Smooth muscle cell (in vitro differentiated cells): ENCODE results near the gene LIMS1. TPM values are rescaled to one million over a fixed set of nuclear protein-coding genes. Genes with fewer than 3 reads are reported as not detected.

Experiments used
- DNase-seq: peaks from one replicate; lab custom pipeline; 2025; ENCODE audit not compliant: unreplicated experiment; lab: John Stamatoyannopoulos, UW
- H2AFZ ChIP-seq: fragments of 200-600 bp; sonication (generic); 2 replicates; pipeline ENCODE4 v1.6.0; 2016; ENCODE audit warnings: antibody characterized with exemption, low read depth, mild to moderate bottlenecking
- H3F3A ChIP-seq: fragments of 200-600 bp; sonication (generic); 2 replicates; pipeline ENCODE4 v1.6.0; 2017; ENCODE audit warnings: antibody characterized with exemption, low read depth
- H3K27ac ChIP-seq: fragments of 200-600 bp; sonication (generic); 2 replicates; pipeline ENCODE4 v1.5.1; 2016; ENCODE audit warnings: low read depth, mild to moderate bottlenecking
- H3K27me3 ChIP-seq: fragments of 200-600 bp; sonication (generic); 2 replicates; pipeline ENCODE4 v1.6.1; 2016; ENCODE audit warnings: low read depth, mild to moderate bottlenecking
- H3K36me3 ChIP-seq: fragments of 200-600 bp; sonication (generic); 2 replicates; pipeline ENCODE4 v1.5.1; 2016; ENCODE audit warnings: low read depth
- H3K4me1 ChIP-seq: fragments of 200-600 bp; sonication (generic); 2 replicates; pipeline ENCODE4 v1.5.1; 2016; ENCODE audit warnings: low read depth
- H3K4me2 ChIP-seq: fragments of 200-600 bp; sonication (generic); 2 replicates; pipeline ENCODE4 v1.6.0; 2016; ENCODE audit warnings: mild to moderate bottlenecking
- H3K4me3 ChIP-seq: fragments of 200-600 bp; sonication (generic); 2 replicates; pipeline ENCODE4 v1.5.1; 2016; ENCODE audit warnings: mild to moderate bottlenecking
- H3K79me2 ChIP-seq: fragments of 200-600 bp; sonication (generic); 2 replicates; pipeline ENCODE4 v1.6.0; 2016; ENCODE audit warnings: low read depth, mild to moderate bottlenecking
- H3K9ac ChIP-seq: fragments of 200-600 bp; sonication (generic); 2 replicates; pipeline ENCODE4 v1.6.0; 2016; ENCODE audit warnings: low read depth
- H3K9me3 ChIP-seq: fragments of 200-600 bp; sonication (generic); replicated peaks from 2 replicates; pipeline ENCODE4 v1.5.1; 2016; ENCODE audit warnings: low read depth
- H4K20me1 ChIP-seq: fragments of 200-600 bp; sonication (generic); 2 replicates; pipeline ENCODE4 v1.6.0; 2016; ENCODE audit warnings: low read depth
- CTCF ChIP-seq: fragments of 200-600 bp; sonication (generic); IDR thresholded peaks from 2 replicates; pipeline ENCODE4 v1.5.1; 2017; ENCODE audit warnings: borderline replicate concordance, mild to moderate bottlenecking, antibody characterized with exemption; ENCODE audit not compliant: insufficient read depth, poor library complexity, severe bottlenecking
- WGBS: methylation state at CpG from one replicate; pipeline ENCODE4 v1.1.7; 2016; ENCODE audit warnings: low lambda C conversion rate; 5-methylcytosine and 5-hydroxymethylcytosine counted together
- polyA plus RNA-seq: library from polyadenylated mRNA; unstranded; fragments of >200 nt; fragmentation: Nextera tagmentation; extraction: Ambion mirVana; gene quantifications from 2 replicates; pipeline ENCODE4 v1.2.1, GENCODE V29; 2016
- total RNA-seq: library from RNA; depleted of rRNA; stranded (reverse); fragments of >200 nt; gene quantifications from 2 replicates; pipeline ENCODE4 v1.2.3, GENCODE V29; 2014

LIMS1 gene
- total and polyA plus RNA-seq, 2 experiments from 2014 or later = 56.9 to 155 TPM

- DNase-seq = no peak
- Histone ChIP-seq H3K27ac (no peak overlapping the region), H4K20me1 (peaks cover 94% of the 10 kb centered on the region), H3F3A (peaks cover 7% of the 10 kb centered on the region), H3K79me2 (peaks cover 78% of the 10 kb centered on the region), H3K9me3 (no peaks in the 10 kb centered on the region), H3K4me1 (peaks cover 14% of the 10 kb centered on the region), H2AFZ (no peak overlapping the region), H3K9ac (no peak overlapping the region), H3K4me3 (no peak overlapping the region), H3K4me2 (peak overlapping the region; percentile 11), H3K36me3 (no peaks in the 10 kb centered on the region), H3K27me3 (no peaks in the 10 kb centered on the region)
- TF ChIP-seq CTCF = no peak
- 34% methylated on average over 1 of the region's 1 CpG for WGBS
These were observed 99.1 kb downstream of the LIMS1 start for GRCh38 chr2:108633409-108633808.

- Histone ChIP-seq H4K20me1 (peaks cover 94% of the 10 kb centered on the region), H3K9ac (no peak overlapping the region), H2AFZ (no peak overlapping the region), H3K4me1 (peaks cover 14% of the 10 kb centered on the region), H3K36me3 (no peaks in the 10 kb centered on the region), H3K9me3 (no peaks in the 10 kb centered on the region), H3K4me3 (no peak overlapping the region), H3K27ac (no peak overlapping the region), H3K4me2 (no peak overlapping the region), H3K79me2 (peaks cover 77% of the 10 kb centered on the region), H3K27me3 (no peaks in the 10 kb centered on the region), H3F3A (peaks cover 7% of the 10 kb centered on the region)
- DNase-seq = no peak
- TF ChIP-seq CTCF = no peak
These were observed 99.7 kb downstream of the LIMS1 start for GRCh38 chr2:108634011-108634410.

GRCh38 chr2:108634576-108635160 lies 100.4 kb downstream of the LIMS1 start:
- Histone ChIP-seq H3K9ac (no peak overlapping the region), H3K27ac (peak overlapping the region; percentile 27), H2AFZ (no peak overlapping the region), H3K27me3 (no peaks in the 10 kb centered on the region), H3K4me2 (no peak overlapping the region), H3K79me2 (peaks cover 77% of the 10 kb centered on the region), H4K20me1 (peaks cover 89% of the 10 kb centered on the region), H3K4me1 (peaks cover 15% of the 10 kb centered on the region), H3K9me3 (no peaks in the 10 kb centered on the region), H3F3A (peaks cover 7% of the 10 kb centered on the region), H3K4me3 (no peak overlapping the region), H3K36me3 (no peaks in the 10 kb centered on the region)
- no peak for DNase-seq
- TF ChIP-seq CTCF = no peak
- WGBS = 56% methylated on average over 10 of the region's 10 CpGs
